ENCODE measurements around the gene UBTD2. TPM values are rescaled to one million over a fixed set of nuclear protein-coding genes. Genes with fewer than 3 reads are reported as not detected.
A peak's percentile ranks its signal among the peaks of the same experiment; 100 is the strongest.

Gene UBTD2
- total RNA-seq, 2 experiments from 2014 or later: 10.2 to 10.6 TPM

DNA sequence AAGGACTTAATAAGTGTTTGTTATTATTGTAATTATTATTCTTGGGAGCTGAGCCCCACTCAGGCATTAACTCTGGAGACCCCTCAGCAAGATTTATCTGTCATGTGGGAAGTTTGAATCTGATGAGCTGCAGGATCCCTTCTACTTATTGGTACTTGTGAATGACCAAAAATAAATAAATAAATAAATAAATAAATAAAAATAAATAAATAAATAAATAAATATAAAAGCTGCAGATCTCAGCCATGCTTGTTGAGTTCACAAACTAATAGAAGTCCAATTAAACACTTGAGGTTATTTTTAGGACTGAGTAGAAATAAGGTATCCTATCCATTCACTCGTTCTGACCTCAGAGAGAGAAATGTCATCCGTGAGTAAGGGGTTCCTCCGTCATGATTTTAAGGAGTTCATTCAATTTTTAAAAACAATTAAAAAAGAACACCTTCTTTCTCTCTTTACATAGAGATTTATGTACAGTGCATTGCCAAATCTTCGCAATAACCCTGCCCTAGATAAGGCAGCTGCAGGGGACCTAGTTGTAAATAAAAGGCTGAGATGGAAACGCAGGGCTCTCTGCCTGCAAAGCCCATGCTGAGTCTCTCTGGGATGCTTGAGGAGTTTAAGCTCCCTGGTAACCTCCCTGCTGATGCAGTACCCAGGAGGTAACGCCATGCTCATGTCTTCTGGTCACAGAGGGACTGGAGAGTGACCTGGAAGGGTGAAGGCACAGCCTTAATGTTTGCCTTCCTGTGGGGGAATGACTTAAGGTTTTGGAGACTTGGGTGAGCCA, 88.4 kb downstream of the UBTD2 start:
- no peak overlapping the region for H3K4me3 Mint-ChIP-seq
- ChIA-PET CTCF (interaction anchor here (1.1 kb wide), 1 partner anchor 8 kb away, joined by 3 read pairs; no protein-coding TSS in a partner anchor), POLR2A (interaction anchor here (0.8 to 1.5 kb wide), 2 partner anchors 20 to 188 kb away, joined by 3 to 4 read pairs; no protein-coding TSS in a partner anchor)
- no peaks in the 10 kb centered on the region for H3K9me3 Mint-ChIP-seq
- H3K27me3 Mint-ChIP-seq: peaks cover 10% of the 10 kb centered on the region
- H3K4me1 Mint-ChIP-seq: no peaks in the 10 kb centered on the region
- H3K27ac Mint-ChIP-seq: no peak overlapping the region
- H3K36me3 Mint-ChIP-seq (ENCODE audit: low read depth): no peaks in the 10 kb centered on the region
- DNase-seq: no peak

DNA sequence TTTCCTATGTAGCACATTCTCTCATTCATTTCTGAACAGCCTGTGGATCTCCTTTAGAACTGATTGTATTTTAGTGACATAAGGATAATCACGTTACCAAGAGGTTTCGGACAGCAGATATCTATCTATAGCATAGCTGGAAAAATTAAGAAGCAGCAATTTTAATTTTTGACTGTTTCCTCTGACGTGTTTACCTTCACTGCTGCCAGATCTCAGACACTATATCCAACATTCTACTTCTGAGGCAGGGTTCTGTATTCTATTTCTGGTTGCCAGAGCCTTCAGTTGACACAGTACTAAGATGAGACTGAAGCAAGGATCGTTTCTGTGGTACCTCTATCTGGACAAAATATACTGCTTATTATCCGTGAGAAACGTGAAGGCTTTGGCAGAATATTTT, 89.7 kb downstream of the UBTD2 start, which contains the start of gene EFCAB9:
TSS of gene EFCAB9 (plus strand) at position 301 of the 400 bp plus-strand sequence. CDS start at position 302, 1 bp downstream.
- H3K27ac Mint-ChIP-seq: no peak within 1 kb of the TSS
- ChIA-PET CTCF (interaction anchor here (1.5 to 1.9 kb wide), 2 partner anchors 89 to 100 kb away, joined by 3 to 4 read pairs; no protein-coding TSS in a partner anchor), POLR2A (interaction anchor here (0.6 kb wide), 1 partner anchor 81 kb away, joined by 4 read pairs; no protein-coding TSS in a partner anchor)
- H3K9me3 Mint-ChIP-seq: no peaks in the 10 kb centered on the region
- peaks cover 10% of the 10 kb centered on the region for H3K27me3 Mint-ChIP-seq
- H3K36me3 Mint-ChIP-seq (ENCODE audit: low read depth): no peaks in the 10 kb centered on the region
- DNase-seq: no peak
- peaks cover 5% of the 10 kb centered on the region for H3K4me1 Mint-ChIP-seq
- no peak within 1 kb of the TSS for H3K4me3 Mint-ChIP-seq

DNA sequence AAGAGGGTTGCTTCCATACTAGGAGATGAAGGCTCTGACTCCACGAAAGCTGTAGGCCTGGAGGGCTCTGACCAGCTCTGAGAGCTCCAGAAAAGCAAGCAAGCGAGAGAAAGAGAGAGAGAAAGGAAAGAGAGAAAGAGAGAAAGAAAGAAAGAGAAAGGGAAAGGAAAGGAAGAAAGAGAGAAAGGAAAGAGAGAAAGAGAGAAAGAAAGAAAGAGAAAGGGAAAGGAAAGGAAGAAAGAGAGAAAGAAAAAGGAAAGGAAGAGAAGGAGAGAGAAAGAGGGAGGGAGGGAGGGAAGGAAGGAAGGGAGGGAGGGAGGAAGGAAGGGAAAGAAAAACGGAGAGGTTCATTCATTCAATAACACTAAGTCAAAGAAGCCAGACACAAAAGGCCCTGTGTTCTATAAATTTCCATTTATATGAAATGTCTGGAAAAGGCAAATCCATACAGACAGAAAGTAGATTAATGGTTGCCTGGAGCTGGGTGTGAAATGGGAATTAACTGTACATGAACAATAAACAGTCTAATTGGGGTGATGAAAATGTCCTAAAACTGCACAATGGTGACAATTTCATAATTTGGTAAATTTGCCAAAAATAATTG, 93.8 kb downstream of the UBTD2 start:
- Mint-ChIP-seq H3K4me3 (no peak overlapping the region), H3K36me3 (ENCODE audit: low read depth) (peaks cover 28% of the 10 kb centered on the region), H3K27me3 (peaks cover 5% of the 10 kb centered on the region), H3K9me3 (no peaks in the 10 kb centered on the region), H3K27ac (no peak overlapping the region), H3K4me1 (peaks cover 10% of the 10 kb centered on the region)
- CTCF ChIA-PET: interaction anchor here (1.6 to 10.1 kb wide), 8 partner anchors 8 to 278 kb away, joined by 8 to 254 read pairs (median 38); partner anchors contain the start of gene UBTD2
- no peak for DNase-seq
- POLR2A ChIA-PET: interaction anchor here (0.9 to 19.2 kb wide), 4 partner anchors 12 to 82 kb away, joined by 3 to 905 read pairs (median 306); no protein-coding TSS in a partner anchor

- Mint-ChIP-seq H3K27me3 (peaks cover 5% of the 10 kb centered on the region), H3K36me3 (ENCODE audit: low read depth) (peaks cover 35% of the 10 kb centered on the region), H3K4me1 (peaks cover 16% of the 10 kb centered on the region), H3K4me3 (no peak overlapping the region), H3K27ac (no peak overlapping the region), H3K9me3 (no peaks in the 10 kb centered on the region)
- POLR2A ChIA-PET: interaction anchor here (0.6 to 19.2 kb wide), 12 partner anchors 13 to 887 kb away, joined by 3 to 905 read pairs (median 6); partner anchors contain the start of gene FBXW11
- no peak for DNase-seq
- CTCF ChIA-PET: interaction anchor here (0.6 to 10.1 kb wide), 39 partner anchors 9 to 307 kb away, joined by 3 to 254 read pairs (median 5); partner anchors contain the start of genes FBXW11 and UBTD2
These were observed 94.5 kb downstream of the UBTD2 start for GRCh38 chr5:172188893-172189692.

DNA sequence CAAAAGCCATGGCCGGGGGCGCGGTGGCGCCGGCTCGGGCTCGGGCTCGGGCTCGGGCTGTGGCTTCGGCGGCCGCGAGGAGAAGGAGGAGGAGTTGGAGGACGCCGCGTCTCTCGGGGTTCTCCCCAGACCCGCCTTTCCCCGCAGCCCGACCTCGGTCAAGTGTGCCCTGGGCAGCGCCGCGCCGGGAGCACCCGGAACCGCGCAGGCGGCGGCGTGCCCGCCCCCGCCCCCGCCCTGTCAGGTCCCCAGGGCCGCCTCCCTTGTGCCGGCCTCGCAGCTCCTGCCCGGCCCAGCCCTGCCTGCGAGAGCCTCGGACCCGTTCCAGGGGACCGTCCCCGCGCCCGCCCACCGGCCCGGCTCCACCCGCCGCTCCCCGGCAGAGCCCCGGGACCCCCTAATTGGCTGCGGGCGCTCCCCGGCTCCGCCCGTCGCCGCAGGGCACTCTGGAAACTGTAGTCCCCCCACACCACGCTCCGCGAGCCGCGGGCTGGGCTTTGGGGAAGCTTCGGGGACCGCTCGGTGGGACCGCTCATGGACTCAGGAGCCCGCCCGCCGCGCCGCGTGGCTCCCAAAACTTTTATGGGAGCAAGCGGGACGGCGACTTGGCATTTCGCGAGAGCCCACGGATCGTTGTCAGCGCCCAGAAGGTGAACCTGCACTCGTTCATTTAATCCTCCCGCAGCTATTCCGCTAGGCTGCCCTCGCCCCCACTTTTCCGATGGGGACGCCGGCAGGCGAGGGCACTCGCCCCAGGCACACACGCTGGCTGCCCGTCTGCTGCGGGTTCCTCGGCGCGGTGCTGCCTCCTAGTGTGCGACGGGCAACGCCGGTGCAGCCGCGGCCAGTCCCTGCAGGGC, 95.3 kb downstream of the UBTD2 start, which contains the start of gene STK10:
TSS of gene STK10 (minus strand) at position 192 of the 860 bp plus-strand sequence. CDS start at position 10, 182 bp downstream.
- CTCF ChIA-PET: interaction anchor here (0.6 to 10.1 kb wide), 46 partner anchors 10 to 813 kb away, joined by 3 to 254 read pairs (median 4); partner anchors contain the start of genes FBXW11 and UBTD2
- Mint-ChIP-seq H3K4me3 (peak within 1 kb of the TSS; percentile 96), H3K27ac (peak within 1 kb of the TSS; percentile 91), H3K4me1 (peaks cover 24% of the 10 kb centered on the region), H3K36me3 (ENCODE audit: low read depth) (peaks cover 43% of the 10 kb centered on the region), H3K27me3 (peaks cover 5% of the 10 kb centered on the region), H3K9me3 (no peaks in the 10 kb centered on the region)
- DNase-seq: peak; percentile 92
- POLR2A ChIA-PET: interaction anchor here (0.6 to 19.2 kb wide), 15 partner anchors 13 to 886 kb away, joined by 3 to 905 read pairs (median 5); partner anchors contain the start of gene FBXW11

GRCh38 chr5:172187118-172188032, 96.2 kb downstream of the UBTD2 start:
- Mint-ChIP-seq H3K36me3 (ENCODE audit: low read depth) (peaks cover 52% of the 10 kb centered on the region), H3K4me3 (peak overlapping the region; percentile 96), H3K27ac (peak overlapping the region; percentile 91), H3K27me3 (peaks cover 5% of the 10 kb centered on the region), H3K9me3 (no peaks in the 10 kb centered on the region), H3K4me1 (peaks cover 33% of the 10 kb centered on the region)
- peak; percentile 78 for DNase-seq
- POLR2A ChIA-PET: interaction anchor here (0.8 to 19.2 kb wide), 19 partner anchors 12 to 799 kb away, joined by 3 to 905 read pairs (median 5); partner anchors contain the start of genes FBXW11 and UBTD2
- CTCF ChIA-PET: interaction anchor here (0.8 to 10.1 kb wide), 23 partner anchors 13 to 276 kb away, joined by 3 to 254 read pairs (median 5); partner anchors contain the start of genes FBXW11 and UBTD2

DNA sequence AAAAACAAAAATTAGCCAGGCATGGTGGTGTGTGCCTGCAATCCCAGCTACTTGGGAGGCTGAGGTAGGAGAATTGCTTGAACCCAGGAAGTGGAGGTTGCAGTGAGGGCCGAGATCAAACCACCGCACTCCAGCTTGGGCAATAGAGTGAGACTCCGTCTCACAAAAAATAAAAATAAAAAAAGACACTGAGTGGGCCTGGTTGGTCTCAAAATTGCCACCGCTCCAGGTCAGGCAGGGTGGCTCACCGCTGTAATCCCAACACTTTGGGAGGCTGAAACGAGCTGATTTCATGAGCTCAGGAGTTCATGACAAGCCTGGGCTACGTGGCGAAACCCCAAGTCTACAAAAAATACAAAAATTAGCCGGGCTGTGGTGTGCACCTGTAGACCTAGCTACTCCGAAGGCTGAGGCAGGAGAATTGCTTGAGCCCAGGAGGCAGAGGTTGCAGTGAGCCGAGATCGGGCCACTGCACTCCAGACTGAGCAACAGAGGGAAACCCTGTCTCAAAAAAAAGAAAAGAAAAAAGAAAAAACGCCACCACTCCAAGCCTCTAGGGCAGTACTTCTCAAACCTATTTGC, 97.4 kb downstream of the UBTD2 start:
- Mint-ChIP-seq H3K9me3 (no peaks in the 10 kb centered on the region), H3K4me1 (peaks cover 40% of the 10 kb centered on the region), H3K27me3 (peaks cover 5% of the 10 kb centered on the region), H3K27ac (peak overlapping the region; percentile 91), H3K36me3 (ENCODE audit: low read depth) (peaks cover 54% of the 10 kb centered on the region), H3K4me3 (peak overlapping the region; percentile 96)
- no peak for DNase-seq
- POLR2A ChIA-PET: interaction anchor here (0.8 to 19.2 kb wide), 15 partner anchors 10 to 180 kb away, joined by 3 to 905 read pairs (median 6); partner anchors contain the start of genes FBXW11 and UBTD2
- CTCF ChIA-PET: interaction anchor here (1.0 to 10.1 kb wide), 13 partner anchors 12 to 179 kb away, joined by 3 to 254 read pairs (median 5); partner anchors contain the start of genes FBXW11 and UBTD2

- POLR2A ChIA-PET: interaction anchor here (1.1 to 19.2 kb wide), 6 partner anchors 9 to 179 kb away, joined by 6 to 905 read pairs (median 8); partner anchors contain the start of gene FBXW11
- Mint-ChIP-seq H3K27ac (peak overlapping the region; percentile 91), H3K9me3 (no peaks in the 10 kb centered on the region), H3K27me3 (peaks cover 5% of the 10 kb centered on the region), H3K4me1 (peaks cover 52% of the 10 kb centered on the region), H3K36me3 (ENCODE audit: low read depth) (peaks cover 62% of the 10 kb centered on the region), H3K4me3 (peak overlapping the region; percentile 96)
- DNase-seq: no peak
- CTCF ChIA-PET: interaction anchor here (1.4 to 10.1 kb wide), 5 partner anchors 10 to 108 kb away, joined by 3 to 254 read pairs (median 59); no protein-coding TSS in a partner anchor
These were observed 98.5 kb downstream of the UBTD2 start for GRCh38 chr5:172185096-172185461.

DNA sequence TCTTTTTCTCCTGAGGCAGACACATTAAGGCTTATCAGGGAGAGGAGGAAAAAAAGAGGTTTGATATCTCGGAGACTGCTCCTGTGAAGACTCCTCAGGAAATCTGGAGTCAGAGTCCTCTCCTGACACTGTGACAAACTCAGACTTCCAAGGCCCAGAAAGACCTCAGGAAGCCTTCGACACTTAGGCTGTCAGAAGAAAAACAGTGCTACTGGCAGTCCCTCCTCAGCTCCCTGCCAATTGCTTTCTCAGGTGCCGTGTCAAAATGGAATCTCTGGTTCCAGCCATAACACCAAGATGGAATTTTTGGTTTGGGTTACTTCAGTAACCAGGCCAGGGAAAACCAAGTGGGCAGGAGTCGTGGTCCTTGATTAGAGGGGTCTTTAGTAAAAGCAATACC, 99.7 kb downstream of the UBTD2 start:
- Mint-ChIP-seq H3K27me3 (no peaks in the 10 kb centered on the region), H3K4me1 (peaks cover 59% of the 10 kb centered on the region), H3K36me3 (ENCODE audit: low read depth) (peaks cover 72% of the 10 kb centered on the region), H3K4me3 (peak overlapping the region; percentile 96), H3K9me3 (no peaks in the 10 kb centered on the region), H3K27ac (peak overlapping the region; percentile 91)
- no peak for DNase-seq
- POLR2A ChIA-PET: interaction anchor here (0.8 to 19.2 kb wide), 4 partner anchors 8 to 76 kb away, joined by 3 to 905 read pairs (median 306); no protein-coding TSS in a partner anchor
- CTCF ChIA-PET: interaction anchor here (1.1 to 10.1 kb wide), 5 partner anchors 9 to 110 kb away, joined by 3 to 254 read pairs (median 5); no protein-coding TSS in a partner anchor

- CTCF ChIA-PET: interaction anchor here (10.0 to 10.1 kb wide), 2 partner anchors 8 to 69 kb away, joined by 135 to 254 read pairs; no protein-coding TSS in a partner anchor
- peaks cover 85% of the 10 kb centered on the region for H3K36me3 Mint-ChIP-seq (ENCODE audit: low read depth)
- POLR2A ChIA-PET: interaction anchor here (9.0 to 19.2 kb wide), 2 partner anchors 7 to 74 kb away, joined by 609 to 905 read pairs; no protein-coding TSS in a partner anchor
- H3K9me3 Mint-ChIP-seq: no peaks in the 10 kb centered on the region
- peak overlapping the region; percentile 91 for H3K27ac Mint-ChIP-seq
- no peaks in the 10 kb centered on the region for H3K27me3 Mint-ChIP-seq
- DNase-seq: no peak
- peaks cover 73% of the 10 kb centered on the region for H3K4me1 Mint-ChIP-seq
- H3K4me3 Mint-ChIP-seq: no peak overlapping the region
These were observed 101.3 kb downstream of the UBTD2 start for GRCh38 chr5:172182291-172182690.
